ENCODE measurements around the gene FARP1.

The FARP1 gene

DNA sequence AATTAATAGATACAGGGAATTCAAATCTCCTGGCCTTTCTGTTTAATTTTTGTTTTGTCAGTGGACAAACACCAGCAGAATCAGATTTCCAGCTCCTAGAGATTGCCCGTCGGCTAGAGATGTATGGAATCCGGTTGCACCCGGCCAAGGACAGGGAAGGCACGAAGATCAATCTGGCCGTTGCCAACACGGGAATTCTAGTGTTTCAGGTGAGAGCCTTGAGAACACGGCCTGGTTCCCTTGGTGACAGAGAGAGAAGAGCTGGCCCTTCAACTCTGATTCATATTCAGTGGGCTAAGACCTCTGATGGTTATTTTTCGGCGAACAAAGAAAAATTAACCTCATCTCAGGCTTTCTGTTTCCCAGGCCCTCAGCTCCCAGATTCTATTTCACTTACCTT, 242.7 kb downstream of the FARP1 start:
- Histone ChIP-seq H3K9me3 (ENCODE audit: severe bottlenecking) (no peaks in the 10 kb centered on the region), H3K4me3 (ENCODE audit: severe bottlenecking) (no peak overlapping the region), H3K27me3 (ENCODE audit: insufficient read depth, poor library complexity, severe bottlenecking) (no peaks in the 10 kb centered on the region), H3K36me3 (ENCODE audit: low read depth) (peaks cover 12% of the 10 kb centered on the region; the same call in 1 of the 2 replicates), H3K27ac (ENCODE audit: poor library complexity, severe bottlenecking) (no peak overlapping the region), H3K4me1 (ENCODE audit: insufficient read depth, poor library complexity, severe bottlenecking) (no peaks in the 10 kb centered on the region)
- TF ChIP-seq, protein P1, sequence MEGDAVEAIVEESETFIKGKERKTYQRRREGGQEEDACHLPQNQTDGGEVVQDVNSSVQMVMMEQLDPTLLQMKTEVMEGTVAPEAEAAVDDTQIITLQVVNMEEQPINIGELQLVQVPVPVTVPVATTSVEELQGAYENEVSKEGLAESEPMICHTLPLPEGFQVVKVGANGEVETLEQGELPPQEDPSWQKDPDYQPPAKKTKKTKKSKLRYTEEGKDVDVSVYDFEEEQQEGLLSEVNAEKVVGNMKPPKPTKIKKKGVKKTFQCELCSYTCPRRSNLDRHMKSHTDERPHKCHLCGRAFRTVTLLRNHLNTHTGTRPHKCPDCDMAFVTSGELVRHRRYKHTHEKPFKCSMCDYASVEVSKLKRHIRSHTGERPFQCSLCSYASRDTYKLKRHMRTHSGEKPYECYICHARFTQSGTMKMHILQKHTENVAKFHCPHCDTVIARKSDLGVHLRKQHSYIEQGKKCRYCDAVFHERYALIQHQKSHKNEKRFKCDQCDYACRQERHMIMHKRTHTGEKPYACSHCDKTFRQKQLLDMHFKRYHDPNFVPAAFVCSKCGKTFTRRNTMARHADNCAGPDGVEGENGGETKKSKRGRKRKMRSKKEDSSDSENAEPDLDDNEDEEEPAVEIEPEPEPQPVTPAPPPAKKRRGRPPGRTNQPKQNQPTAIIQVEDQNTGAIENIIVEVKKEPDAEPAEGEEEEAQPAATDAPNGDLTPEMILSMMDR (IDR thresholded peaks at IDR 0.05; ENCODE audit: poor library complexity, severe bottlenecking): no peak
- DNase-seq (ENCODE audit: low spot score): no peak
- ATAC-seq (ENCODE audit: low read depth): no peak

DNA sequence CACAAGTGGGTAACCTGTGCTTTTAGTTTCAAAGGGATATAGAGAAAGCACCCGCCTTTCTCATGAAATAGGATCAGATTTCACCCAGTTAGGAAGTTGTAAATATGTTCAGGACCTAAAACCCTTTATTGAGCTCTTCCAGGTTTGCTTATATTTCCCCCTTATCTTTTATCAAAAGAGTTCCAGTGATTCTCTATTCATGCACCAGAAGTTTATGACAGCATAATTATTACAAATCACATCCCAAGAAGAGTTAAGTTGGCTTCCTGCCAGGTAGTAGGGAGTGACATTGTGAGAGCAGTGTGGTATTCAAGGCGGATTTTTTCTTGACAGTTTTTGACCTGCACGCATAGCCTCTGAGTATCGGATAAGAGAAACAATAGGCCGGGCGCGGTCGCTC, 243.7 kb downstream of the FARP1 start:
- H3K27ac ChIP-seq (ENCODE audit: poor library complexity, severe bottlenecking): no peak overlapping the region
- H3K4me1 ChIP-seq (ENCODE audit: insufficient read depth, poor library complexity, severe bottlenecking): no peaks in the 10 kb centered on the region
- DNase-seq (ENCODE audit: low spot score) (no peak), ATAC-seq (ENCODE audit: low read depth) (no peak)
- H3K4me3 ChIP-seq (ENCODE audit: severe bottlenecking): no peak overlapping the region
- TF ChIP-seq, protein P1 (IDR thresholded peaks at IDR 0.05; ENCODE audit: poor library complexity, severe bottlenecking): no peak
- no peaks in the 10 kb centered on the region for H3K27me3 ChIP-seq (ENCODE audit: insufficient read depth, poor library complexity, severe bottlenecking)
- no peaks in the 10 kb centered on the region for H3K9me3 ChIP-seq (ENCODE audit: severe bottlenecking)
- peaks cover 12% of the 10 kb centered on the region; the same call in 1 of the 2 replicates for H3K36me3 ChIP-seq (ENCODE audit: low read depth)

GRCh38 chr13:98389319-98389718, 246.4 kb downstream of the FARP1 start:
- Histone ChIP-seq H3K27me3 (ENCODE audit: insufficient read depth, poor library complexity, severe bottlenecking) (no peaks in the 10 kb centered on the region), H3K4me3 (ENCODE audit: severe bottlenecking) (no peak overlapping the region), H3K36me3 (ENCODE audit: low read depth) (peaks cover 12% of the 10 kb centered on the region; the same call in 1 of the 2 replicates), H3K27ac (ENCODE audit: poor library complexity, severe bottlenecking) (no peak overlapping the region), H3K9me3 (ENCODE audit: severe bottlenecking) (no peaks in the 10 kb centered on the region), H3K4me1 (ENCODE audit: insufficient read depth, poor library complexity, severe bottlenecking) (no peaks in the 10 kb centered on the region)
- TF ChIP-seq, protein P1 (IDR thresholded peaks at IDR 0.05; ENCODE audit: poor library complexity, severe bottlenecking): no peak
- DNase-seq (ENCODE audit: low spot score) (no peak), ATAC-seq (ENCODE audit: low read depth) (no peak)

- H3K4me3 ChIP-seq (ENCODE audit: severe bottlenecking): no peak overlapping the region
- no peak overlapping the region for H3K27ac ChIP-seq (ENCODE audit: poor library complexity, severe bottlenecking)
- H3K9me3 ChIP-seq (ENCODE audit: severe bottlenecking): no peaks in the 10 kb centered on the region
- H3K4me1 ChIP-seq (ENCODE audit: insufficient read depth, poor library complexity, severe bottlenecking): no peaks in the 10 kb centered on the region
- ATAC-seq (ENCODE audit: low read depth) (no peak), DNase-seq (ENCODE audit: low spot score) (no peak)
- peaks cover 12% of the 10 kb centered on the region; the same call in 1 of the 2 replicates for H3K36me3 ChIP-seq (ENCODE audit: low read depth)
- TF ChIP-seq, protein P1 (IDR thresholded peaks at IDR 0.05; ENCODE audit: poor library complexity, severe bottlenecking): no peak
- no peaks in the 10 kb centered on the region for H3K27me3 ChIP-seq (ENCODE audit: insufficient read depth, poor library complexity, severe bottlenecking)
Observed at GRCh38 chr13:98390086-98390715, 247.3 kb downstream of the FARP1 start.

DNA sequence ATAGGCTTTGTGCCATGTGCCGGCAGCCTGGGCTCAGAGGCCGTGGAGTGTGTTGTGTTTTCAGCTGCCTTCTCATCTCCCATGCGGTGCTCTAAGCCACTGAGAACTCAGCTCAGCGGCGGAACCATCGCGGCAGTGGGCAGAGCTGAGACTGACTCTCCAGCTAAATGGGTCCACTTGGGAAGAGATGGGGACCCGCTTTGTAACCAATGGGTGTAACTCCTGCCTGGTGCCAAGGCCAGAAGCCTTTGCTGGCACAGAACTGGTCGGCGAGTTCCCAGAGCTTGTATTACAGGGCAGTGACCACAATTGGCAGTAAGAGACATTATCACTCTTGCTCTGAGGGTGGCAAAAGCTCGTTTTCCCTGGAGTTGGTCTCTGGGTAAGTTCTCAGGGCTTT, 251.0 kb downstream of the FARP1 start:
- Histone ChIP-seq H3K4me3 (ENCODE audit: severe bottlenecking) (no peak overlapping the region), H3K9me3 (ENCODE audit: severe bottlenecking) (no peaks in the 10 kb centered on the region), H3K27ac (ENCODE audit: poor library complexity, severe bottlenecking) (no peak overlapping the region), H3K36me3 (ENCODE audit: low read depth) (no peaks in the 10 kb centered on the region; the same call in 1 of the 2 replicates), H3K27me3 (ENCODE audit: insufficient read depth, poor library complexity, severe bottlenecking) (no peaks in the 10 kb centered on the region), H3K4me1 (ENCODE audit: insufficient read depth, poor library complexity, severe bottlenecking) (no peaks in the 10 kb centered on the region)
- no peak for DNase-seq (ENCODE audit: low spot score)
- TF ChIP-seq, protein P1 (IDR thresholded peaks at IDR 0.05; ENCODE audit: poor library complexity, severe bottlenecking): no peak
- no peak for ATAC-seq (ENCODE audit: low read depth)

Measured in RWPE2 (cell line).